Gastroesophageal sphincter (tissue), 4 donors: ENCODE results near the gene DUS1L. TPM values are rescaled to one million over a fixed set of nuclear protein-coding genes. Genes with fewer than 3 reads are reported as not detected.

Experiments used
- ATAC-seq: fragments of 150-250 bp; one replicate; pipeline ENCODE4 v1.9.1; 2016; ENCODE audit warnings: mild to moderate bottlenecking, moderate library complexity
- H3K27ac ChIP-seq, 4 donors: fragments of 200-600 bp; sonication (generic) in 3 of 4; 1 replicate in 3 of 4; 2 replicates in 1 of 4; pipeline ENCODE4 v1.5.1; 2016 to 2019
- H3K27me3 ChIP-seq: fragments of 200-600 bp; sonication (generic); one replicate; pipeline ENCODE4 v1.5.1; 2019
- H3K36me3 ChIP-seq, 2 donors: fragments of 200-600 bp; sonication (generic); one replicate each; pipeline ENCODE4 v1.5.1; 2019; ENCODE audit warnings: control low read depth in 1 of 2
- H3K4me1 ChIP-seq, 3 donors: fragments of 200-600 bp; sonication (generic); 1 replicate in 2 of 3; 2 replicates in 1 of 3; pipeline ENCODE4 v1.5.1; 2016 to 2019; ENCODE audit warnings: control low read depth in 2 of 3
- H3K4me3 ChIP-seq, 2 donors: fragments of 200-600 bp; sonication (generic); one replicate each; pipeline ENCODE4 v1.5.1; 2019; ENCODE audit warnings: mild to moderate bottlenecking in 1 of 2, moderate library complexity in 1 of 2
- H3K9me3 ChIP-seq, 3 donors: fragments of 200-600 bp; sonication (generic); one replicate each; pipeline ENCODE4 v1.5.1; 2017 to 2019; ENCODE audit warnings: control low read depth in 2 of 3
- CTCF ChIP-seq, 4 experiments: fragments of 200-600 bp in 2 of 4; fragments of 450-650 bp in 2 of 4; sonication (generic) in 1 of 4; IDR thresholded peaks; one replicate each; pipeline ENCODE4 v1.5.1; 2017 to 2019; ENCODE audit warnings: antibody characterized with exemption in 4 of 4, mild to moderate bottlenecking in 2 of 4, moderate library complexity in 2 of 4
- EP300 ChIP-seq: sonication (generic); formaldehyde crosslinking; IDR thresholded peaks from one replicate; pipeline ENCODE4 v1.6.1; 2017; ENCODE audit warnings: antibody characterized with exemption, mild to moderate bottlenecking
- POLR2A ChIP-seq, 2 donors: fragments of 450-650 bp; IDR thresholded peaks; one replicate each; pipeline ENCODE4 v1.6.1; 2017; ENCODE audit warnings: antibody characterized with exemption in 2 of 2, mild to moderate bottlenecking in 2 of 2, moderate library complexity in 1 of 2
- POLR2AphosphoS5 ChIP-seq: sonication (generic); formaldehyde crosslinking; IDR thresholded peaks from one replicate; pipeline ENCODE4 v1.6.1; 2017; ENCODE audit warnings: antibody characterized with exemption
- WGBS, 2 donors: methylation state at CpG; one replicate each; pipeline ENCODE4 v1.1.5; 2018; ENCODE audit warnings: low coverage in 1 of 2; 5-methylcytosine and 5-hydroxymethylcytosine counted together
- total RNA-seq, 4 donors: library from RNA; depleted of rRNA; stranded (reverse); fragments of >200 nt; gene quantifications; one replicate each; pipeline ENCODE4 v1.1.0, GENCODE V29; 2016

DUS1L gene
- total RNA-seq, 4 donors from 2014 or later: 35.8 to 62.8 (median 52.9) TPM

- TF ChIP-seq POLR2AphosphoS5 (no peak), CTCF (IDR thresholded peaks at IDR 0.05) (no peak), POLR2A (IDR thresholded peaks at IDR 0.05) (no peak), EP300 (no peak)
- H3K27ac ChIP-seq: peak within 1 kb of the TSS in 3 of 4 donors; percentile 38 to 58 (median 58)
- no CpG with 5 or more reads among the region's 96 CpGs for WGBS, 2 donors
- H3K36me3 ChIP-seq: peaks cover 0 to 48% of the 10 kb centered on the region in 2 donors
- H3K4me3 ChIP-seq: peak within 1 kb of the TSS; percentile 28 to 56
- H3K4me1 ChIP-seq: peaks cover 0 to 38% (median 20%) of the 10 kb centered on the region in 3 donors
- H3K9me3 ChIP-seq: no peaks in the 10 kb centered on the region
- ATAC-seq: peak; percentile 5
- H3K27me3 ChIP-seq: peaks cover 8% of the 10 kb centered on the region
Observed at GRCh38 chr17:82031303-82031884, 34.2 kb downstream of the DUS1L start, which contains the start of gene RAC3. RAC3 (plus strand) TSS chr17:82031678; CDS start chr17:82031762, 84 bp downstream.

- WGBS, 2 donors: 0% methylated on average over 4 of the region's 94 CpGs; no CpG with 5 or more reads in 1 of the 2 donors
- peak overlapping the region; percentile 28 to 56 for H3K4me3 ChIP-seq
- peaks cover 8% of the 10 kb centered on the region for H3K27me3 ChIP-seq
- H3K36me3 ChIP-seq: peaks cover 0 to 46% of the 10 kb centered on the region in 2 donors
- H3K4me1 ChIP-seq: peaks cover 0 to 31% (median 16%) of the 10 kb centered on the region in 3 donors
- ATAC-seq: peak; percentile 84
- TF ChIP-seq EP300: no peak
- no peak for TF ChIP-seq POLR2A (IDR thresholded peaks at IDR 0.05)
- no peak for TF ChIP-seq POLR2AphosphoS5
- TF ChIP-seq CTCF (IDR thresholded peaks at IDR 0.05): peak in 3 of 4 experiments; percentile 95 to 97 (median 97)
- peak overlapping the region in 3 of 4 donors; percentile 38 to 58 (median 58) for H3K27ac ChIP-seq
- no peaks in the 10 kb centered on the region for H3K9me3 ChIP-seq
Observed at GRCh38 chr17:82030470-82031302, 34.9 kb downstream of the DUS1L start.

- Histone ChIP-seq H3K36me3 (peaks cover 0 to 40% of the 10 kb centered on the region in 2 donors), H3K9me3 (no peaks in the 10 kb centered on the region), H3K4me1 (peaks cover 0 to 26% (median 16%) of the 10 kb centered on the region in 3 donors), H3K27me3 (peaks cover 8% of the 10 kb centered on the region), H3K27ac (peak overlapping the region in 2 of 4 donors; percentile 58), H3K4me3 (peak overlapping the region in 1 of 2 donors; percentile 56)
- WGBS, 2 donors: 67% methylated on average over 1 of the region's 31 CpGs; no CpG with 5 or more reads in 1 of the 2 donors
- ATAC-seq: peak; percentile 1
- no peak for TF ChIP-seq POLR2A (IDR thresholded peaks at IDR 0.05)
- TF ChIP-seq POLR2AphosphoS5: no peak
- TF ChIP-seq EP300: no peak
- TF ChIP-seq CTCF (IDR thresholded peaks at IDR 0.05): no peak
Observed at GRCh38 chr17:82029990-82030469, 35.6 kb downstream of the DUS1L start.

GRCh38 chr17:82029391-82029790 lies 36.2 kb downstream of the DUS1L start:
- ATAC-seq: no peak
- Histone ChIP-seq H3K4me1 (peaks cover 0 to 31% (median 16%) of the 10 kb centered on the region in 3 donors), H3K36me3 (peaks cover 0 to 35% of the 10 kb centered on the region in 2 donors), H3K4me3 (no peak overlapping the region), H3K27me3 (peaks cover 8% of the 10 kb centered on the region), H3K27ac (no peak overlapping the region), H3K9me3 (no peaks in the 10 kb centered on the region)
- 90% methylated on average over 2 of the region's 16 CpGs; no CpG with 5 or more reads in 1 of the 2 donors for WGBS, 2 donors
- no peak for TF ChIP-seq POLR2A (IDR thresholded peaks at IDR 0.05)
- TF ChIP-seq CTCF (IDR thresholded peaks at IDR 0.05): no peak
- no peak for TF ChIP-seq POLR2AphosphoS5
- no peak for TF ChIP-seq EP300
